Body of pancreas (tissue), 4 donors: Measurements from ENCODE around the gene LRRC51.

Experiments used
- POLR2A ChIP-seq, 3 donors: fragments of 450-650 bp; IDR thresholded peaks; one replicate each; pipeline ENCODE4 v1.6.1; 2016; ENCODE audit warnings: antibody characterized with exemption in 3 of 3, mild to moderate bottlenecking in 2 of 3
- TF ChIP-seq, protein P1 (sequence below), 7 experiments: fragments of 450-650 bp in 4 of 7; fragments of 200-600 bp in 3 of 7; sonication (generic) in 3 of 7; IDR thresholded peaks; one replicate each; pipeline ENCODE4 v1.5.1; 2016 to 2019; ENCODE audit warnings: antibody characterized with exemption in 7 of 7

DNA sequence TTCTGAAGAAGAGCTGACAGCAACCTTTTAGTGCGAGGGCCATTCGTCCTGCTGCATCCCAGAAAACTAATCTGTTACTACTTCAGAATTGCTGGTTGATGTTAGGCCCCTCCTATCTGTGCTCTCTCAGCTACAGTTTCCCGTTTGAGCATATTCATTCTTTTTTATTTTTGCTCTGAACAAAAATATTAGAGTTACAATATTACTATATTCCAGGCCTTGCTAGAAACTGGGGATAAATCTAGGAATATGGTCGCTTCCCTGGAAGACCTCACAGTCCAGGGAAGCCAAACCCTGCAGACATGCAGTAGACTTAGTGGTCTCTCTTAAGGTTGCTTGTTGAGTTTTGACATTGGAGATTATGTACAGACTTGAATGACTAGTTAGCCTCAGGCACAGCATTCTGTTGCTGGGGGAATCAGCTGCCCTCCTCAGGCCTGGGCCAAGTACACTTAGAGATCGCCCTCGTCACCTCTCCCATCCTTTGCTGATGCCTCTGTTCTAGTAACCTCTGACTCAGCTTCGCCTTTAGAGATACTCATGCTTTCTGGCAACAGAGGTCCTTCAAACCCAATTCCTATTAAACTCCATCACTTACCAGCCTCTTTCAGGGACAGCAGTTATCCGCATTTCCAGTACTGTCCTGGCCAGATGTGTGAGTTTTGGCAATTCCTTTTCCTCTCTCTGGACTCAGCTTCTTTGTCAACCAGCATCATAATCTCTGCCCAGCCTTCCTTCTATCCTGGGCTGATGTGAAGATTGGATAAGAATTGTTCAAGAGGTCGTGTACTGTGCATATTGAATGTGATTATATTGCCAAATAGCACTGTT lies 32.5 kb downstream of the LRRC51 start:
- TF ChIP-seq, protein P1, sequence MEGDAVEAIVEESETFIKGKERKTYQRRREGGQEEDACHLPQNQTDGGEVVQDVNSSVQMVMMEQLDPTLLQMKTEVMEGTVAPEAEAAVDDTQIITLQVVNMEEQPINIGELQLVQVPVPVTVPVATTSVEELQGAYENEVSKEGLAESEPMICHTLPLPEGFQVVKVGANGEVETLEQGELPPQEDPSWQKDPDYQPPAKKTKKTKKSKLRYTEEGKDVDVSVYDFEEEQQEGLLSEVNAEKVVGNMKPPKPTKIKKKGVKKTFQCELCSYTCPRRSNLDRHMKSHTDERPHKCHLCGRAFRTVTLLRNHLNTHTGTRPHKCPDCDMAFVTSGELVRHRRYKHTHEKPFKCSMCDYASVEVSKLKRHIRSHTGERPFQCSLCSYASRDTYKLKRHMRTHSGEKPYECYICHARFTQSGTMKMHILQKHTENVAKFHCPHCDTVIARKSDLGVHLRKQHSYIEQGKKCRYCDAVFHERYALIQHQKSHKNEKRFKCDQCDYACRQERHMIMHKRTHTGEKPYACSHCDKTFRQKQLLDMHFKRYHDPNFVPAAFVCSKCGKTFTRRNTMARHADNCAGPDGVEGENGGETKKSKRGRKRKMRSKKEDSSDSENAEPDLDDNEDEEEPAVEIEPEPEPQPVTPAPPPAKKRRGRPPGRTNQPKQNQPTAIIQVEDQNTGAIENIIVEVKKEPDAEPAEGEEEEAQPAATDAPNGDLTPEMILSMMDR (IDR thresholded peaks at IDR 0.05): no peak
- no peak for TF ChIP-seq POLR2A (IDR thresholded peaks at IDR 0.05)
